Astrocyte (in vitro differentiated cells and primary cell): Measurements from ENCODE around the gene RNPS1.
A peak's percentile ranks its signal among the peaks of the same experiment; 100 is the strongest.

Source experiments
- EZH2 ChIP-seq: IDR thresholded peaks from 2 replicates; pipeline ENCODE4 v1.6.1; 2012; ENCODE audit warnings: mild to moderate bottlenecking, low read length, inconsistent platforms; ENCODE audit not compliant: insufficient read depth
- TF ChIP-seq, protein P1 (sequence below): IDR thresholded peaks from 2 replicates; pipeline ENCODE4 v1.5.1; 2011; ENCODE audit warnings: low read depth, mild to moderate bottlenecking, inconsistent platforms, low read length, moderate library complexity; ENCODE audit not compliant: insufficient read depth

DNA sequence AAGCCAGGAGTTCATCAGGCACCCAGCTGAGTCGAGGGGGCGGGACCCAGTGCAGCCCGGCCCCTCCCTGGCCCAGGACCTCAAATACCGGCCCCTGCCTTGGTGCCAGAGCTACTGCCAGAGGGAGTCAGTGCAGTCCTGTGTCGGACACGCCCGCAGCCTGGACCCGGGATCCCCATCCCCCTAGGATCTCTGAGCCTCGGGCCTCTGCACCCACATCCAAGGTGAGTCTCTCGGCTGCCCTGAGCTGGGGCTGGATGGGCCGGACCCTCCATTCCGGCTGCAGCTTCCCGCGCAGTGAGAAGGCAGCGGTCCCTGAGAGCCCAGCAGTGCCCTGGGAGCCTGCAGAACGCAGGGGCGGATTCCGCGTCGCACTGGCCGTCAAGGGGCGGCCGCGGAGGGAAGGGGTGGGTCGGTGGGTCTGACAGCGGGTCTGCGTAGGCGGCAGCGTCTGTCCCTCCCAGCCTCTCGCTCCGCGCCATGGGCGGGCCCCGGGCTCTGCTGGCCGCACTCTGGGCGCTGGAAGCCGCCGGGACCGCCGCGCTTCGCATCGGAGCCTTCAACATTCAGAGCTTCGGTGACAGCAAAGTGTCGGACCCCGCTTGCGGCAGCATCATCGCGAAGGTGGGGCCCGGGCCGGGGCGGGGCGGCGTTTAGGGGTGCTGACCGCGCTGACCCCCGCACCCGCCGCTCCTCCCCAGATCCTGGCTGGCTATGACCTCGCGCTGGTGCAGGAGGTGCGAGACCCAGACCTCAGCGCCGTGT, 31.4 kb downstream of the RNPS1 start, which contains the start of gene DNASE1L2:
- TF ChIP-seq, protein P1, sequence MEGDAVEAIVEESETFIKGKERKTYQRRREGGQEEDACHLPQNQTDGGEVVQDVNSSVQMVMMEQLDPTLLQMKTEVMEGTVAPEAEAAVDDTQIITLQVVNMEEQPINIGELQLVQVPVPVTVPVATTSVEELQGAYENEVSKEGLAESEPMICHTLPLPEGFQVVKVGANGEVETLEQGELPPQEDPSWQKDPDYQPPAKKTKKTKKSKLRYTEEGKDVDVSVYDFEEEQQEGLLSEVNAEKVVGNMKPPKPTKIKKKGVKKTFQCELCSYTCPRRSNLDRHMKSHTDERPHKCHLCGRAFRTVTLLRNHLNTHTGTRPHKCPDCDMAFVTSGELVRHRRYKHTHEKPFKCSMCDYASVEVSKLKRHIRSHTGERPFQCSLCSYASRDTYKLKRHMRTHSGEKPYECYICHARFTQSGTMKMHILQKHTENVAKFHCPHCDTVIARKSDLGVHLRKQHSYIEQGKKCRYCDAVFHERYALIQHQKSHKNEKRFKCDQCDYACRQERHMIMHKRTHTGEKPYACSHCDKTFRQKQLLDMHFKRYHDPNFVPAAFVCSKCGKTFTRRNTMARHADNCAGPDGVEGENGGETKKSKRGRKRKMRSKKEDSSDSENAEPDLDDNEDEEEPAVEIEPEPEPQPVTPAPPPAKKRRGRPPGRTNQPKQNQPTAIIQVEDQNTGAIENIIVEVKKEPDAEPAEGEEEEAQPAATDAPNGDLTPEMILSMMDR: no peak
- TF ChIP-seq EZH2: peak; percentile 35
